K562 (cell line): ENCODE data around the gene GFI1. TPM values are rescaled to one million over a fixed set of nuclear protein-coding genes. Genes with fewer than 3 reads are reported as not detected.
A peak's percentile ranks its signal among the peaks of the same experiment; 100 is the strongest.

Experiments used
- CEBPZ ChIP-seq: fragments of 150-350 bp; IDR thresholded peaks from 2 replicates; pipeline ENCODE4 v1.6.1; 2014; ENCODE audit warnings: low read depth, mild to moderate bottlenecking, low read length, borderline replicate concordance
- HMG20B ChIP-seq: fragments of 250-450 bp; sonication (Bioruptor Pico); IDR thresholded peaks from 2 replicates; pipeline ENCODE4 v1.5.0; 2021; ENCODE audit warnings: mild to moderate bottlenecking
- HNRNPLL ChIP-seq: fragments of 200-400 bp; formaldehyde crosslinking; IDR thresholded peaks from 2 replicates; pipeline ENCODE4 v1.6.1; 2017; ENCODE audit warnings: low read length, low read depth, mild to moderate bottlenecking; ENCODE audit not compliant: poor library complexity, severe bottlenecking
- KAT7 ChIP-seq: sonication (generic); formaldehyde crosslinking; IDR thresholded peaks from 2 replicates; pipeline ENCODE4 v1.8.0; 2022; ENCODE audit warnings: missing genetic modification reagents, mild to moderate bottlenecking, borderline replicate concordance
- KLF6 ChIP-seq: fragments of 250-450 bp; sonication (Bioruptor Pico); IDR thresholded peaks from 2 replicates; pipeline ENCODE4 v1.4.0; 2020; ENCODE audit warnings: mild to moderate bottlenecking, moderate library complexity, borderline replicate concordance
- NONO ChIP-seq, 2 experiments: fragments of 200-400 bp in 1 of 2; fragments of 450-650 bp in 1 of 2; formaldehyde crosslinking in 1 of 2; IDR thresholded peaks; 2 replicates each; pipeline ENCODE4 v1.6.1; 2017; ENCODE audit warnings: low read depth in 2 of 2, mild to moderate bottlenecking in 2 of 2, moderate library complexity in 2 of 2, low read length in 1 of 2
- PHF21A ChIP-seq: fragments of 450-650 bp; IDR thresholded peaks from 2 replicates; pipeline ENCODE4 v1.6.1; 2017; ENCODE audit warnings: low read depth, borderline replicate concordance
- ZNF263 ChIP-seq: sonication (generic); formaldehyde crosslinking; IDR thresholded peaks from 2 replicates; pipeline ENCODE4 v1.8.0; 2022; ENCODE audit warnings: mild to moderate bottlenecking, missing genetic modification reagents, borderline replicate concordance
- ZNF407 ChIP-seq: fragments of 450-650 bp; IDR thresholded peaks from 2 replicates; pipeline ENCODE4 v1.6.1; 2016; ENCODE audit warnings: low read depth
- ZNF436 ChIP-seq: fragments of 250-450, 450-650 bp; sonication (Bioruptor Pico); formaldehyde crosslinking; IDR thresholded peaks from 2 replicates; pipeline ENCODE4 v1.7.0; 2020; ENCODE audit warnings: mild to moderate bottlenecking
- ZNF57 ChIP-seq: fragments of 450-650 bp; formaldehyde crosslinking; IDR thresholded peaks from 2 replicates; pipeline ENCODE4 v1.4.0; 2020; ENCODE audit warnings: mild to moderate bottlenecking, moderate library complexity
- polyA plus RNA-seq, 8 experiments: library from polyadenylated mRNA; depleted of rRNA in 4 of 8; stranded (reverse) in 5 of 8; unstranded in 3 of 8; fragments of >200 nt; fragmentation: Nextera tagmentation in 2 of 8; fragmentation: Illumina TruSeq in 1 of 8; extraction: Ambion mirVana in 2 of 8; extraction: Trizol in 1 of 8; gene quantifications; 2 replicates each; pipeline versions ENCODE4 v1.2.1 to v1.2.3, GENCODE V29; 2011 to 2014; ENCODE audit warnings: inconsistent platforms in 1 of 8, missing spikeins in 1 of 8
- total RNA-seq, 7 experiments: library from RNA; depleted of rRNA in 6 of 7; stranded (reverse); fragments of >200 nt in 6 of 7; fragmentation: Illumina TruSeq in 2 of 7; extraction: Trizol in 2 of 7; gene quantifications; 2 replicates each; pipeline versions ENCODE4 v1.2.1 to v1.2.3, GENCODE V29; 2011 to 2021; ENCODE audit warnings: low replicate concordance in 1 of 7
- TF ChIP-seq, protein P1 (sequence below): fragments of 450-650 bp; IDR thresholded peaks from 2 replicates; pipeline ENCODE4 v1.6.1; 2017; ENCODE audit warnings: antibody characterized with exemption, mild to moderate bottlenecking

Gene GFI1
- total and polyA plus RNA-seq, 9 of the 15 experiments (the other 6 are each of a cell fraction or from before 2014, with no cell fraction given) = 0.07 to 0.93 (median 0.46) TPM

DNA sequence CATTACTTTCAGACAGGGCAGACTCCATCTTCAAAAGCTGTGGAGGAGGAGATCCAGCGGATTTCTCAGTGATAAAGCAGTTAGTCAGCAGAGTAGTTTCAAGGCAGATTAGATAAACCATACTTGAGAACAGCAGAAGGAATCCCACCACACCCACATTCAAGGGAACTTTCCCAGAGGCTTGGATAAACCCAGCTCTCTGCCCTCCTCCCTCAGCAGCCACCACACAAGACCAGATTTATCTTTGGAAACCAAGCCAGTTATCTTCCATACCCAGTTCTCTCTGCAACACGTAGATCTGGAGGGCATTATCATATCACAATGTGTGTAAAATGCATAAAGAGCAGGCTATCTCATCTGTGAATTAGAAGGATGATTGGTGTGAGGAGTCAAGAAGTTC lies 40.2 kb downstream of the GFI1 start (continued):
- no peak for TF ChIP-seq ZNF407
- no peak for TF ChIP-seq HMG20B
- TF ChIP-seq HNRNPLL = no peak
- peak; percentile 25; the same call in 1 of the 2 replicates for TF ChIP-seq ZNF263 (CRISPR knock-in tag)
- peak; percentile 68; the same call in 1 of the 2 replicates for TF ChIP-seq KLF6 (CRISPR knock-in tag)
- TF ChIP-seq PHF21A = no peak
- TF ChIP-seq NONO (IDR thresholded peaks at IDR 0.05; ENCODE audit: low read depth in 2 of 2, low read length in 1 of 2) = peak in 1 of 2 experiments; percentile 73; a peak in 2 of 4 replicates
- TF ChIP-seq KAT7 (CRISPR knock-in tag) = no peak
- TF ChIP-seq ZNF57 (CRISPR knock-in tag) = no peak
- TF ChIP-seq ZNF436 (CRISPR knock-in tag) = no peak
- TF ChIP-seq CEBPZ = no peak
- TF ChIP-seq, protein P1, sequence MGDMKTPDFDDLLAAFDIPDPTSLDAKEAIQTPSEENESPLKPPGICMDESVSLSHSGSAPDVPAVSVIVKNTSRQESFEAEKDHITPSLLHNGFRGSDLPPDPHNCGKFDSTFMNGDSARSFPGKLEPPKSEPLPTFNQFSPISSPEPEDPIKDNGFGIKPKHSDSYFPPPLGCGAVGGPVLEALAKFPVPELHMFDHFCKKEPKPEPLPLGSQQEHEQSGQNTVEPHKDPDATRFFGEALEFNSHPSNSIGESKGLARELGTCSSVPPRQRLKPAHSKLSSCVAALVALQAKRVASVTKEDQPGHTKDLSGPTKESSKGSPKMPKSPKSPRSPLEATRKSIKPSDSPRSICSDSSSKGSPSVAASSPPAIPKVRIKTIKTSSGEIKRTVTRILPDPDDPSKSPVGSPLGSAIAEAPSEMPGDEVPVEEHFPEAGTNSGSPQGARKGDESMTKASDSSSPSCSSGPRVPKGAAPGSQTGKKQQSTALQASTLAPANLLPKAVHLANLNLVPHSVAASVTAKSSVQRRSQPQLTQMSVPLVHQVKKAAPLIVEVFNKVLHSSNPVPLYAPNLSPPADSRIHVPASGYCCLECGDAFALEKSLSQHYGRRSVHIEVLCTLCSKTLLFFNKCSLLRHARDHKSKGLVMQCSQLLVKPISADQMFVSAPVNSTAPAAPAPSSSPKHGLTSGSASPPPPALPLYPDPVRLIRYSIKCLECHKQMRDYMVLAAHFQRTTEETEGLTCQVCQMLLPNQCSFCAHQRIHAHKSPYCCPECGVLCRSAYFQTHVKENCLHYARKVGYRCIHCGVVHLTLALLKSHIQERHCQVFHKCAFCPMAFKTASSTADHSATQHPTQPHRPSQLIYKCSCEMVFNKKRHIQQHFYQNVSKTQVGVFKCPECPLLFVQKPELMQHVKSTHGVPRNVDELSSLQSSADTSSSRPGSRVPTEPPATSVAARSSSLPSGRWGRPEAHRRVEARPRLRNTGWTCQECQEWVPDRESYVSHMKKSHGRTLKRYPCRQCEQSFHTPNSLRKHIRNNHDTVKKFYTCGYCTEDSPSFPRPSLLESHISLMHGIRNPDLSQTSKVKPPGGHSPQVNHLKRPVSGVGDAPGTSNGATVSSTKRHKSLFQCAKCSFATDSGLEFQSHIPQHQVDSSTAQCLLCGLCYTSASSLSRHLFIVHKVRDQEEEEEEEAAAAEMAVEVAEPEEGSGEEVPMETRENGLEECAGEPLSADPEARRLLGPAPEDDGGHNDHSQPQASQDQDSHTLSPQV = no peak
